HFFc6 (cell line): ENCODE data around the gene RPRD2. TPM values are rescaled to one million over a fixed set of nuclear protein-coding genes. Genes with fewer than 3 reads are reported as not detected.
A peak's percentile ranks its signal among the peaks of the same experiment; 100 is the strongest.

Source experiments
- DNase-seq: peaks from one replicate; pipeline ENCODE4 v3.0.0-alpha.2; 2018
- H3K27ac Mint-ChIP-seq: 2 replicates; pipeline ENCODE4 v1.8.0; 2020; ENCODE audit warnings: mild to moderate bottlenecking, mixed read lengths
- H3K27me3 Mint-ChIP-seq: 2 replicates; pipeline ENCODE4 v1.8.0; 2021; ENCODE audit warnings: mild to moderate bottlenecking, moderate library complexity, mixed read lengths; ENCODE audit not compliant: insufficient read depth
- H3K36me3 Mint-ChIP-seq: 2 replicates; pipeline ENCODE4 v1.8.0; 2021; ENCODE audit warnings: low read depth, mixed read lengths
- H3K4me1 Mint-ChIP-seq: 2 replicates; pipeline ENCODE4 v1.8.0; 2020; ENCODE audit warnings: low read depth, mixed read lengths
- H3K4me3 Mint-ChIP-seq: 2 replicates; pipeline ENCODE4 v1.8.0; 2020; ENCODE audit warnings: mild to moderate bottlenecking, moderate library complexity, mixed read lengths
- H3K9me3 Mint-ChIP-seq: 2 replicates; pipeline ENCODE4 v1.8.0; 2020; ENCODE audit warnings: mild to moderate bottlenecking, mixed read lengths
- CTCF ChIP-seq: fragments of 200-600 bp; sonication (generic); IDR thresholded peaks from 2 replicates; pipeline ENCODE4 v1.5.0; 2021; ENCODE audit warnings: antibody characterized with exemption, mild to moderate bottlenecking
- total RNA-seq, 6 experiments: library from RNA; stranded (reverse); fragmentation: NEBNext Ultra II Directional; extraction: Animal tissue kit (Norgen Biotek cat#: 25700); gene quantifications; 2 replicates in 1 of 6; 3 replicates in 5 of 6; pipeline ENCODE4 v1.2.3, GENCODE V29; 2021

The RPRD2 gene
- total RNA-seq, 6 experiments from 2014 or later: 24.0 to 27.9 (median 25.7) TPM

GRCh38 chr1:150513351-150513791 lies 149.4 kb downstream of the RPRD2 start:
- peaks cover 27% of the 10 kb centered on the region for H3K36me3 Mint-ChIP-seq
- no peak for TF ChIP-seq CTCF
- no peaks in the 10 kb centered on the region for H3K27me3 Mint-ChIP-seq
- H3K4me1 Mint-ChIP-seq: peaks cover 45% of the 10 kb centered on the region
- no peak for DNase-seq
- H3K4me3 Mint-ChIP-seq: no peak overlapping the region
- H3K9me3 Mint-ChIP-seq: no peaks in the 10 kb centered on the region
- H3K27ac Mint-ChIP-seq: peak overlapping the region; percentile 57; the same call in 1 of the 2 replicates

- DNase-seq: no peak
- Mint-ChIP-seq H3K36me3 (peaks cover 27% of the 10 kb centered on the region), H3K9me3 (no peaks in the 10 kb centered on the region), H3K27ac (peak overlapping the region; percentile 67; the same call in 1 of the 2 replicates), H3K27me3 (no peaks in the 10 kb centered on the region), H3K4me1 (peaks cover 39% of the 10 kb centered on the region), H3K4me3 (peak overlapping the region; percentile 89; the same call in 1 of the 2 replicates)
- TF ChIP-seq CTCF: no peak
These were observed 150.3 kb downstream of the RPRD2 start for GRCh38 chr1:150514260-150514659.

GRCh38 chr1:150514913-150515327 lies 151.0 kb downstream of the RPRD2 start:
- Mint-ChIP-seq H3K36me3 (peaks cover 27% of the 10 kb centered on the region), H3K27ac (peak overlapping the region; percentile 67), H3K4me1 (peaks cover 39% of the 10 kb centered on the region), H3K27me3 (peaks cover under 1% of the 10 kb centered on the region; the same call in 1 of the 2 replicates), H3K4me3 (peak overlapping the region; percentile 89), H3K9me3 (no peaks in the 10 kb centered on the region)
- TF ChIP-seq CTCF: no peak; the same call in 1 of the 2 replicates
- DNase-seq: no peak

- H3K27me3 Mint-ChIP-seq: peaks cover 3% of the 10 kb centered on the region; the same call in 1 of the 2 replicates
These were observed 151.5 kb downstream of the RPRD2 start, which contains the start of gene FALEC for GRCh38 chr1:150515328-150516049. FALEC (plus strand) TSS chr1:150515752.

GRCh38 chr1:150516050-150516591 lies 152.2 kb downstream of the RPRD2 start:
- no peak for DNase-seq
- peak overlapping the region; percentile 89 for H3K4me3 Mint-ChIP-seq
- H3K36me3 Mint-ChIP-seq: peaks cover 18% of the 10 kb centered on the region
- peaks cover 3% of the 10 kb centered on the region; the same call in 1 of the 2 replicates for H3K27me3 Mint-ChIP-seq
- TF ChIP-seq CTCF: no peak
- peak overlapping the region; percentile 67 for H3K27ac Mint-ChIP-seq
- peaks cover 34% of the 10 kb centered on the region for H3K4me1 Mint-ChIP-seq
- no peaks in the 10 kb centered on the region for H3K9me3 Mint-ChIP-seq

More at GRCh38 chr1:150515328-150516049, 151.5 kb downstream of the RPRD2 start, which contains the start of gene FALEC:
- Mint-ChIP-seq H3K9me3 (no peaks in the 10 kb centered on the region), H3K36me3 (peaks cover 22% of the 10 kb centered on the region), H3K4me1 (peaks cover 34% of the 10 kb centered on the region), H3K4me3 (peak within 1 kb of the TSS; percentile 89), H3K27ac (peak within 1 kb of the TSS; percentile 67)
- no peak for TF ChIP-seq CTCF
- DNase-seq: peak; percentile 94
